DMS153 treated with DMSO at 0.1 percent for 48 hours (cell line): ENCODE data around the gene SMYD3.

ENCODE experiments used
- DNase-seq: peaks from one replicate; lab custom pipeline; 2025; ENCODE audit not compliant: unreplicated experiment; lab: John Stamatoyannopoulos, UW

The SMYD3 gene

DNA sequence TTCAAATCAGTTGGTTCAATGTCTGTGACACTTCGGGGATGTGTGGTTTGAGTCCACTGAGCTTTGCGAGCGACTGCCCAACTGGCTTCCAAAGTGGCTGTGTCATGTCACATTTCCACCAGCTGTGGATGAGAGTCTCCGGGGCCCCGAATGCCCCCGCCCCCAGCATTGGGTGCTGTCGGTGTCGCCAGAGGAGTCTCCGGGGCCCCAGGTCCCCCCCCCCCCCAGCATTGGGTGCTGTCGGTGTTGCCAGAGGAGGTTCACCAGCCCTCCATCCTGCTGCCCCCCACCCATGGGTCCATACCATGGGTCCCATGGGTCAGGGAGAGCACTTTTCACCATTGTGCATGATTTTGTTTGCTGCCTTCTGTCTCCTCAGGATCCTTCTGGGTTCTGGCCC lies 9.0 kb upstream of the SMYD3 start:
- DNase-seq, result no peak

DNA sequence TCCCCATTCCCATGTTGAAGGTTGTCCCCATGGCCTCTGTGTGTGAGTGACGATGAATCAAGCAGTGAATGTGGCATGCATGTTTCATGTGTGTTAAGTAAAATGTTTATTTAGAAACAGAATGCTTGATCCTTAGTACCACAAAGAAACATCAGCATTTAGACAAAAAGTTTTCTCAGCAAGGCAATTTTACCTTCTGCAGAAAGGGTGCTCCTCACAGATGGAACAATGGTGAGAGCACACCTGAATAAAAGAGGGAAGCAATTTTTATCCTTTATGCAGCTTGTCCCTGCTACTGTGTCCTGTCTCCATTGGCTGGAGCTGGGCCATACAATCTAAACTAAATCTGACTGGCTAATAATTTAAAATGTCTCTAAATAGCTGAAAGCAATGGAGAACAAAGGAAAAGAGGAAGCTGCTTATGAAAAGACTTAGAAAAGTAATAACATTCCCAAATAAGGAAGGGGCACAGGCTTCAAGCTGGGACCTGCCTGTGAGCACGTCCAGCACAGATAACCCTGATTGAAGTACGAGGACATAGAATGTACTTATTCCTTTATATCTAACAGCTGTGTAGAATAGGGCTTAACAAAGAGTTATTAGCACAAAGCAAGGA lies 8.4 kb upstream of the SMYD3 start:
- no peak for DNase-seq

GRCh38 chr1:246513619-246514343 lies 6.7 kb upstream of the SMYD3 start:
- no peak for DNase-seq

- DNase-seq, result no peak
Observed at GRCh38 chr1:246513041-246513440, 6.0 kb upstream of the SMYD3 start.

DNA sequence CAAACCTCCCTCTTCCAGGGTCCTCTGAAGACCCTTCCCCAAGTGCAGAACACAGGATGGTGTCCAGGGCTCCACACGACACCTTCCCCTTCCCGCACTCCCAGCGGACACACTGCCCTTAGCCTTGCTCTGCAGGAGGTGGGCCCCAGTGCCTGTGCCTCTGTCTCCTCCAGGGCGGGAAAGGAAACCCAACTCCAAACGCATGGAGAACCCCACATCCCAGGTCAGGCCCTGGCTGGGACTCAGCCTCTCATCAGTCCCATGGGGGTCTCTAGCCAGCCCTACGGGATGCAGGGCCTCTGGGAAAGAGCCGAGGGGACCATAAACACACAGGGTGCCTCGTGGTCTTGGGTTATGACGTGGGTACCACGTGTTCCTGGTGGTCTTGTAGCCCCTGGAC lies 5.6 kb upstream of the SMYD3 start:
- no peak for DNase-seq

DNA sequence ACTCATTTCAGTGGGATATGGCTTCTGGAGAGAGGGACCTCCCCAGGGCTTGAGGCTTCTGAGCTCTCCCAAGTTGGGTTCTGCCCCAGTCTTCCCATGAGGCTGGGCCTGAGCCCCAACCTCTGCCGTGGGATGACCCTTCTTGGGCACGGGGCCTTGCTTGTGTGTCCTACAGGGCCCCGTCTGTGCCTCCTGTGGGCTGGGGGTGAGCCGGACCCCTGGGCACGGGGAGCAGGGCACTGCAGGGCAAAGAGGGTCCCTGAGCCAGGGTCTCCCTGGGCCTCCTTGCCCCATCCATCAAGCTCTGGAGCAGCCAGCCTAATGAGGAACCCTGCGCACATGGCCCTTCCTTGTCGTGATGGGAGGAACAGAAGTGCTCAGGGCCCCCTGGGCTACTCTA lies 5.2 kb upstream of the SMYD3 start:
- DNase-seq, result no peak

- DNase-seq, result no peak
Observed at GRCh38 chr1:246511203-246511602, 4.1 kb upstream of the SMYD3 start.

GRCh38 chr1:246510147-246511030 lies 3.3 kb upstream of the SMYD3 start:
- DNase-seq, result no peak

- DNase-seq, result no peak
Observed at GRCh38 chr1:246508897-246509688, 2.0 kb upstream of the SMYD3 start.

DNA sequence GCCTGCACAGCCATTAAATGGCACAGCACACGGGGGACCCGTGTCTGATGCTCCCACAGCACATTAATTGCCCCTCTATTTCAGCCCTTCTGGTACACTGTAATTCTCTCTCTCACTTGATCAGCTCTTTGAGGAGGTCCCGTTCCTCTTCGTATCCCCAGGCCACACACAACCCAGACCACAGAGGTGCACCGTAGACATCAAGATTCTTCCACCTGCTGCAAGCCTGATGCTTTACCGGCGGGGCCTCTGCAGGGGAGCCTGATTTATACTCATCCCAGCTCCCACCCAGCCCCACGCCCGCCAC lies 759 bp downstream of the SMYD3 start:
- DNase-seq, result no peak

DNA sequence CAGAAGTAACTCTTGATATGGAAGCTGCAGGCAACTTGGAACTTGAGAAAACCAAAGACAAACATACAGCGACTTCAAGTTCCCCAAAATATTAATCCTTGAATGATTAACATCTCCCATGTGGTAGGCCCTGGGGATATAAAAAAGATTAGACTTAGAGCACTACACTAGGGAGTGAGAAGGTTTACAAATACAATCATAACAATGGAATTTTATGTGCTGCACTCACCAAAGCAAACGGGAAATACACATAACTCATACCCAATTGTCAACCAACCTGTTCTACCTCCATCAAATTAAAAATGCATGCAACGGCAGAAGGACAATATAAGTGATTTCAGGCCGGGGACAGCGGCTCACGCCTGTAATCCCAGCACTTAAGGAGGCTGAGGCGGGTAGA lies 3.7 kb downstream of the SMYD3 start:
- DNase-seq, result peak; percentile 68

DNA sequence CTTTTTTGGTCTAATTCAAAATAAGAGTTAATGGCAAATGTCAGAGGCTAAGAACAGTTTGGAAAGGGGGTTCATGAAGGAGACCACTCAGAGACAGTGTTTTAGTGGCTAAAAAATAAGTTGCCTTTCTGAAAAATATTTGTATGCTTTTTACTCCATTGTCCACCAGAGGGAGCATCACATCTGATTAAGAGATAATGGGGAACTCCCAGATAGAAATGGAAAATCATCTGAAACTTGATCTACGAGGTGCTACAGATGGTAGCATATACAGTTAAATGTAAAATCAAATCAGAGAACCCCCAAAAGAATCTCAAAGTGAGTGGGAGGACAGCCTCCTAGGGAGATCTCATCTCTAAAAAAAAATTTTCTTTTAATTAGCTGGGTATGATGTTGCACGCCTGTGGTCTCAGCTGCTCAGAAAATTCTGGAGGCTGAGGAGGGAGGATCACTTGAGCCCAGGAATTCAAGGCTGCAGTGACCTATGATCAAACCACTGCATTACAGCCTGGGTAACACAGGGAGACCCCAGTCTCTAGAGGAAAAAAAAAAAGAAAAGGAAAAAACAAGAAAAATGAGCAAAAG lies 9.7 kb downstream of the SMYD3 start:
- DNase-seq, result peak; percentile 80

- peak; percentile 86 for DNase-seq
Observed at GRCh38 chr1:246492611-246493245, 14.4 kb downstream of the SMYD3 start.

GRCh38 chr1:246491551-246492053 lies 15.5 kb downstream of the SMYD3 start:
- DNase-seq, result no peak

DNA sequence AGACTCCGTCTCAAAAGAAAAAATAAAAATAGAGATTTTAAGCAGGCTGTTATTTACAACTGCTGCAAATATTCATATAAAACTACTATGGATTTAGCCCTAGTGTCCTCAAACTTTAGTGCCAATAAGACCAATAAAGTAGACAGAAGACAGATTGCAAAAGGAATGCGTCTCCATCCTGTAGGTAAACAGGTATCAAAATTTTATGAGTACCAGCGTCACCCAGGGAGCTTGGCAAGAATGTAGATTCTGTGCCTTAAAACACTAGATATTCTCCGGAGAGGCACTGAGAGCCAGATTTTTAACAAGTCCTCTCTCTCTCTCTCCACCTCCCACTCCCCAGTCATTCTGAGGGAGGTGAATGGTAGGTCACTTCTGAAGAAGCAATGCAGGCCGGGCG lies 18.4 kb downstream of the SMYD3 start:
- no peak for DNase-seq

DNA sequence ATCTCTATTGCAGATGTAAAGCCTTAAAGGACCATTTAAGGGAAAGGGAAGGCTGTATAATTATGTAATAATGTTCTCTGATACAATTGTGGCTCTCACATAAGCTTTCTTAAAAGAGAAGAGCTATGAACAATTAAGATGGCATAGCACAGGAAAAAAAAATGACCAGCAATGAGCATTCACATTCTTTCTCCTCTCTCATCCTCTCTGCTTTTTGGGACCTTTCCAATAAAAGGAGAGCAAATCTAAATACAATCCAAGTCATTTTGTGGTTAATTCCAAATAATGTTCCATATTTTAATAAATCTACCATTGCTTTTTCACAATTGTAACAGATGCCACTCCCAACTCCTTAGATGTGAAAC lies 23.5 kb downstream of the SMYD3 start:
- no peak for DNase-seq

GRCh38 chr1:246482805-246483568 lies 24.1 kb downstream of the SMYD3 start:
- no peak for DNase-seq

GRCh38 chr1:246479061-246479460 lies 28.0 kb downstream of the SMYD3 start:
- DNase-seq, result no peak

GRCh38 chr1:246477634-246478033 lies 29.4 kb downstream of the SMYD3 start:
- DNase-seq, result no peak

DNA sequence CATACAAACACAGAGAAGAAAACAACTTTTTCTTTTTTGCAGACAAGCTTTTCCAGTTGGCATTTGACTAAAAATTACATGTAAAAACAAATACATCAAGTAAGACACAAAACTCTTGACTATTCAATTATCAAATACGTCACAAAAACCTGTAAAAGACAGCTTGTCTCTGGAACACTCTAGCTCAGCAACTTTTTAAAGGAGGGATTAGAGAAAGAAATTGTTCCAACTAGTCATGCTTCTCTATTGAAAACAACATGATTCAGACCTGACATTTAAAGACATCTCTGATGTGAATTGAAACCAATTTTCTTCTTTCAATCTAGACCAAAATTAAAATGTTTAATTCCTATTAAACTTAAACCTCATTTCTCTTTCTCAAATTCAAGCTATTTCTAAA lies 30.3 kb downstream of the SMYD3 start:
- no peak for DNase-seq
